Sigmoid colon (tissue), 4 donors: ENCODE data around the gene ZNF273.

ENCODE experiments used
- CTCF ChIP-seq, 4 experiments: fragments of 450-650 bp in 3 of 4; fragments of 200-600 bp in 1 of 4; IDR thresholded peaks; one replicate each; pipeline ENCODE4 v1.5.1; 2016 to 2019; ENCODE audit warnings: antibody characterized with exemption in 4 of 4, mild to moderate bottlenecking in 3 of 4, moderate library complexity in 2 of 4
- EP300 ChIP-seq, 4 donors: sonication (generic); formaldehyde crosslinking; IDR thresholded peaks; one replicate each; pipeline ENCODE4 v1.6.1; 2017; ENCODE audit warnings: antibody characterized with exemption in 4 of 4
- POLR2AphosphoS5 ChIP-seq, 4 donors: sonication (generic); formaldehyde crosslinking; IDR thresholded peaks; one replicate each; pipeline ENCODE4 v1.6.1; 2017; ENCODE audit warnings: antibody characterized with exemption in 4 of 4

GRCh38 chr7:64934478-64934877 lies 31.4 kb downstream of the ZNF273 start:
- no peak for TF ChIP-seq CTCF (IDR thresholded peaks at IDR 0.05)
- TF ChIP-seq POLR2AphosphoS5 (IDR thresholded peaks at IDR 0.05) = no peak
- no peak for TF ChIP-seq EP300 (IDR thresholded peaks at IDR 0.05)
